ENCODE measurements around the gene PCP4L1.

DNA sequence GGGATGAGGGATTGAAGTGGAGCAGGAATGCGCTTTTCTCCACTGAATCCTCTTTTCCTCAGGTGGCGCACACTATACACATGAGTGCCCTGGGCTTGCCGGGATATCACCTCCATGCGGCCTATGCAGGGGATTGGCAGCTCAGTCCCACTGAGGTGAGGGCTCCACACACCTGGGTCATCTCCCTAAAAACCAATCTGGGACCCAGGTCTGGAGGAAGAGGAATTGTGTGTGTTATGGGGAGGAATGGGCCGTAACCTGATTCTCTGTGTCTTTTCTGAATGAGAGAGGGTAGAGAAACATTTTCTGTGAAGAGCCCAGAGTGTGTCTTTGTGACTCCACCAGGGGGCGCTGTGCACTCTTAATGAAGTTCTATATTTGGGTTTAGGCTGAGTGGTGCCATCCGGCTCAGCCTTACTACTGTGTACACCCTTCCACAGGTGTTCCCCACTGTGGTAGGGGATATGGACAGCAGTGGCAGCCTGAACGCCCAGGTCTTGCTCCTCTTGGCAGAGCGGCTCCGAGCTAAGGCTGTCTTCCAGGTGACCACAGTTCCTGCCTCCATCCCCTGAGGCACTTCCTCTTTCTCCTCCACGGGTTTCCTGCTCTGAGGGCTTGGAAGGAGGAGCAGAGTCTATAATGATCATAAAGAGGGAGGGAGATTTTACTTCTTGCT lies 31.2 kb upstream of the PCP4L1 start:
- TF ChIP-seq EZH2 (optimal IDR thresholded peaks at IDR 0.05; ENCODE audit: low read depth, low read length) (no peak), EZH2phosphoT487 (IDR thresholded peaks at IDR 0.05; ENCODE audit: low read length) (no peak)

Data from MM.1S (cell line).